NT2/D1 (cell line): ENCODE data around the gene ZCWPW1.
"Not testable (repeated sequence)": the region's sequence is repeated elsewhere in the genome, so short reads cannot be mapped to it uniquely, and the experiment has no call there.

ENCODE experiments used
- DNase-seq: peaks from one replicate; pipeline ENCODE4 v3.0.0-alpha.2; 2011; ENCODE audit warnings: low read depth, low spot score
- H3K27me3 ChIP-seq: 2 replicates; pipeline ENCODE4 v1.6.0; 2011; ENCODE audit warnings: mild to moderate bottlenecking; ENCODE audit not compliant: insufficient read length, insufficient read depth
- H3K36me3 ChIP-seq: 2 replicates; pipeline ENCODE4 v1.6.1; 2011; ENCODE audit warnings: mild to moderate bottlenecking, low read length, mixed read lengths; ENCODE audit not compliant: insufficient read depth, insufficient read length
- H3K4me1 ChIP-seq: 2 replicates; pipeline ENCODE4 v1.5.1; 2011; ENCODE audit not compliant: insufficient read depth, insufficient read length
- H3K4me3 ChIP-seq: 2 replicates; pipeline ENCODE4 v1.5.1; 2011; ENCODE audit warnings: low read depth; ENCODE audit not compliant: insufficient read length
- H3K9ac ChIP-seq: 2 replicates; pipeline ENCODE4 v1.6.0; 2011; ENCODE audit warnings: low read depth; ENCODE audit not compliant: insufficient read length
- H3K9me3 ChIP-seq: 2 replicates; pipeline ENCODE4 v1.5.1; 2011; ENCODE audit warnings: mild to moderate bottlenecking, low read length; ENCODE audit not compliant: insufficient read depth
- SUZ12 ChIP-seq: IDR thresholded peaks from 2 replicates; pipeline ENCODE4 v1.6.1; 2011; ENCODE audit not compliant: insufficient read length, insufficient read depth; ENCODE audit errors: extremely low read depth
- YY1 ChIP-seq: IDR thresholded peaks from 2 replicates; pipeline ENCODE4 v1.6.1; 2011; ENCODE audit not compliant: insufficient read length, insufficient read depth
- ZNF274 ChIP-seq: IDR thresholded peaks from 2 replicates; pipeline ENCODE4 v1.6.1; 2011; ENCODE audit warnings: mild to moderate bottlenecking, low read depth, low read length

Gene ZCWPW1

GRCh38 chr7:100371561-100372171 is 56.8 kb downstream of the ZCWPW1 start:
- H3K4me1 ChIP-seq: peaks cover 24% of the 10 kb centered on the region
- DNase-seq: no peak
- H3K36me3 ChIP-seq: peaks cover 18% of the 10 kb centered on the region
- no peaks in the 10 kb centered on the region for H3K27me3 ChIP-seq
- H3K9ac ChIP-seq: no peak overlapping the region
- H3K4me3 ChIP-seq: no peak overlapping the region
- no peaks in the 10 kb centered on the region for H3K9me3 ChIP-seq
- TF ChIP-seq ZNF274: no peak
- TF ChIP-seq SUZ12: no peak
- TF ChIP-seq YY1: no peak

GRCh38 chr7:100370746-100371145 is 57.8 kb downstream of the ZCWPW1 start:
- no peak for DNase-seq
- H3K36me3 ChIP-seq: peaks cover 24% of the 10 kb centered on the region
- H3K4me3 ChIP-seq: no peak overlapping the region
- no peak overlapping the region for H3K9ac ChIP-seq
- TF ChIP-seq ZNF274 (no peak), YY1 (no peak), SUZ12 (no peak)
- H3K27me3 ChIP-seq: no peaks in the 10 kb centered on the region
- no peaks in the 10 kb centered on the region for H3K9me3 ChIP-seq
- H3K4me1 ChIP-seq: peaks cover 24% of the 10 kb centered on the region

- no peaks in the 10 kb centered on the region for H3K9me3 ChIP-seq
- no peak overlapping the region for H3K4me3 ChIP-seq
- peaks cover 24% of the 10 kb centered on the region for H3K36me3 ChIP-seq
- H3K4me1 ChIP-seq: peaks cover 24% of the 10 kb centered on the region
- no peak overlapping the region for H3K9ac ChIP-seq
- TF ChIP-seq ZNF274 (no peak), SUZ12 (no peak), YY1 (no peak)
- DNase-seq: peak; percentile 87
- no peaks in the 10 kb centered on the region for H3K27me3 ChIP-seq
Observed at GRCh38 chr7:100370303-100370702, 58.2 kb downstream of the ZCWPW1 start.

GRCh38 chr7:100369105-100369504 is 59.4 kb downstream of the ZCWPW1 start:
- TF ChIP-seq YY1 (no peak), ZNF274 (no peak)
- Histone ChIP-seq H3K9me3 (no peaks in the 10 kb centered on the region), H3K36me3 (peaks cover 33% of the 10 kb centered on the region), H3K4me1 (peaks cover 16% of the 10 kb centered on the region), H3K4me3 (no peak overlapping the region), H3K27me3 (no peaks in the 10 kb centered on the region), H3K9ac (peak overlapping the region; percentile 36)
- no peak for DNase-seq

- H3K4me3 ChIP-seq: no peak overlapping the region
- H3K27me3 ChIP-seq: no peaks in the 10 kb centered on the region
- no peaks in the 10 kb centered on the region for H3K9me3 ChIP-seq
- TF ChIP-seq YY1 (no peak), SUZ12 (no peak), ZNF274 (no peak)
- H3K9ac ChIP-seq: no peak overlapping the region
- H3K36me3 ChIP-seq: peaks cover 42% of the 10 kb centered on the region
- no peak for DNase-seq
- H3K4me1 ChIP-seq: peaks cover 16% of the 10 kb centered on the region
Observed at GRCh38 chr7:100367676-100368613, 60.6 kb downstream of the ZCWPW1 start.

GRCh38 chr7:100367251-100367620 is 61.3 kb downstream of the ZCWPW1 start:
- DNase-seq: no peak
- TF ChIP-seq YY1 (no peak), SUZ12 (no peak), ZNF274 (no peak)
- H3K9me3 ChIP-seq: no peaks in the 10 kb centered on the region
- H3K4me1 ChIP-seq: peaks cover 16% of the 10 kb centered on the region
- H3K9ac ChIP-seq: no peak overlapping the region
- H3K4me3 ChIP-seq: no peak overlapping the region
- H3K27me3 ChIP-seq: no peaks in the 10 kb centered on the region
- H3K36me3 ChIP-seq: peaks cover 50% of the 10 kb centered on the region

GRCh38 chr7:100366411-100367250 is 61.9 kb downstream of the ZCWPW1 start:
- no peaks in the 10 kb centered on the region for H3K27me3 ChIP-seq
- no peaks in the 10 kb centered on the region for H3K9me3 ChIP-seq
- no peak overlapping the region for H3K9ac ChIP-seq
- TF ChIP-seq YY1 (no peak), ZNF274 (no peak), SUZ12 (no peak)
- no peak for DNase-seq
- no peak overlapping the region for H3K4me3 ChIP-seq
- peaks cover 56% of the 10 kb centered on the region for H3K36me3 ChIP-seq
- peaks cover 12% of the 10 kb centered on the region for H3K4me1 ChIP-seq

- not testable (repeated sequence) for DNase-seq, H3K4me3 ChIP-seq, H3K9ac ChIP-seq, H3K27me3 ChIP-seq, H3K9me3 ChIP-seq, H3K4me1 ChIP-seq
- peaks cover 62% of the 10 kb centered on the region for H3K36me3 ChIP-seq
Observed at GRCh38 chr7:100365998-100366367, 62.5 kb downstream of the ZCWPW1 start.
